IPS-NIHi11 (cell line): Measurements from ENCODE around the gene PDLIM1.
"Not testable (repeated sequence)": the region's sequence is repeated elsewhere in the genome, so short reads cannot be mapped to it uniquely, and the experiment has no call there.

Experiments used
- DNase-seq: peaks from one replicate; pipeline ENCODE4 v3.0.0; 2012; ENCODE audit warnings: mixed read lengths, low spot score

Gene PDLIM1

DNA sequence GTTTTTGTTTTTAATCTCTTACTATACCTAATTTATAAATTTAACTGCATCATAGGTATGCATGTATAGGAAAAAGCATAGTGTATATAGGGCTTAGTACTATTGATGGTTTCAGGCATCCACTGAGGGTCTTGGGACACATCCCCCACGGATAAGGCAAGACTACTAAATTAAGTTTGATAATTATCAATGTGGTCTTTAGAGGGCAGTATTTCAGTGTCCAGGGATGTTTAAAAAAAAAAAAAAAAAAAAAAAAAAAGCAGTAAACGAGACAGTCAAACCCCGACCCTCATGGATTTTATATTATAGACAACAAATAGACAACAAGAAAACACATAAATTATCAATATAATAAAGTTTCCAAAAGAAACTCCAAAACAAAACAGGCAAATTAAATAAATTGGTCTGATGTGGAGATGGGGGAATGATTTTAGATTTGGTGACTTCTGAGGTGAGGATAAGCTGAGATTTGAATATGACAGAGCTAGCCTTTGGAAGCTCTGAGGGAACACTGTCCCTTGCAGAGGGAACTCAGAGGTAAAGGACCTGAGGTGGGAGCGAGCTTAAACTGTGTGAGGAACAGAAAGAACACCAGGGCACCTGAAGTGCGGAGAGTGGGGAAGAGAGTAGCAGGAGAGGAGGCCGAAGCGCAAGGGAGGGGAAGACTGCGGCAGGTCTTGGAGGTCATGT lies 82.0 kb downstream of the PDLIM1 start:
- DNase-seq: peak; percentile 43

DNA sequence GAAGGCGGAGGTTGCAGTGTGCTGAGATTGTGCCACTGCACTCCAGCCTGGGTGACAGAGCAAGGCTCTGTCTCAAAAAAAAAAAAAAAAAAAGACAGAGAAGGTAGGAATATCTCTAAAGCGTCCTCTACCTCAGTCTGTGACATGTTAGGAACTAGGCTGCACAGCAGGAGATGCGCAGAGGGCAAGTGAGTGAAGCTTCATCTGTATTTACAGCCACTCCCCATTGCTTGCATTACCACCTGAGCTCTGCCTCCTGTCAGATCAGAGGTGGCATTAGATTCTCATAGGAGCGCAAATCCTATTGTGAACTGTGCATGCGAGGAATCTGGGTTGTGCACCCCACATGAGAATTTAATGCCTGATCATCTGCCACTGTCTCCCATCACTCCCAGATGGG lies 87.9 kb downstream of the PDLIM1 start:
- not testable (repeated sequence) for DNase-seq

DNA sequence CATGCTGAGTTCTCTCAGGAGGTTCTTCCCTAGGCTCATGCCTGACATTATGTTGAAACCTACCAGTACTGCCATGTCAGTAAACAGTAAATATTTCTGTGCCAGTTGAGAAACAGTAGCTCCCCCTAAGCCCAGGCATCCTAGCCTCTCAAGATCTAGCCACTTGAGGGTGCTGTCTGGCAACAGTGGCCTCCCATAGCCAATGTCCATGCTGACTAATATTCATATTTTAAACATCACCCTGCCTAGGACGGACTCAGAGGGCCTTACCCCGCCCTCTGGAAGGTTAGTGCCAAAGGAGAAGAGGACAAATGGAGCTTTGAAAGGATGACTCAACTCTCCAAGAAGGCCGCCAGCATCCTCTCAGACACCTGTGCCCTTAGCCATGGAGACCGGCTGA lies 89.1 kb downstream of the PDLIM1 start:
- DNase-seq: peak; percentile 39

DNA sequence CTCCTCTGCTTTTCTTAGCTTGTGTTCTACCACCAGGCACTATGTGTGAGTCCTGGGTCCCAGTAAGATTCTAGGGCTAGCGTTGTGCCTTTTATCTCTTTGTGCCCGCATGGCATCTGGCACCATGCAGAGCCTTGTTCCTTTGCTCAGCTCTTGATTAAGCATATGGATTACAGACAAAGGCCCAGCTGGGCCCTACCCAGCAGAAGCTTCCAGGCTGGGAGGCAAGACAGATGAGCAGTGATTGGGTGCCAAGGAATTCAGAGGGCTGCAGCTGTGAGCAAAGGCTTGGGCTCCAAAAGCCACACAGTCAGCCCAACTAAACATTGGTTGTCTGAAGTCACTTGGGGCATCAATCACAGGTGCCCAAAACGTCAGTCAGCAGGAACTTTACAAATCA lies 94.8 kb downstream of the PDLIM1 start:
- DNase-seq: peak; percentile 40

DNA sequence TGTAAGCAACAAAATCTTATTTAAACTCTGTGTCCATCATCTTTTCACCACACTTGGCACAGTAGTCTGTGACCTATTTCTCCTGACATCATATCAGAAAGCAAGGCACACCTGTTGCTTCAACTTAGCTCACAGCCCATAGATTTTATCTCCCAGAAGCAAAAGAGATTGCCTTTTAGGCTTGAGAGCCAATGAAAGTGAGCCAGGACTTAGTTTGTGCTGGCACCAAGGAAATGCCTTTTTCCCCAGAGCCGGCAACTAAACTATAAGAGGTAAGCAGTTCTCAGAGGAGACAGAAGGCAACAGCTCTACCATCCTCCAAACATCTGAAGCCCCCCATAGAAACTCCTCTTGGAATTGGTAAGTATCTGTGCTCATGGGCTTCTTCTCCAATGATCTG lies 96.9 kb downstream of the PDLIM1 start, which contains the start of gene ACSM6:
TSS of gene ACSM6 (plus strand) at position 295 of the 400 bp plus-strand sequence. CDS start 248 bp downstream, outside the sequence.
- DNase-seq: no peak

DNA sequence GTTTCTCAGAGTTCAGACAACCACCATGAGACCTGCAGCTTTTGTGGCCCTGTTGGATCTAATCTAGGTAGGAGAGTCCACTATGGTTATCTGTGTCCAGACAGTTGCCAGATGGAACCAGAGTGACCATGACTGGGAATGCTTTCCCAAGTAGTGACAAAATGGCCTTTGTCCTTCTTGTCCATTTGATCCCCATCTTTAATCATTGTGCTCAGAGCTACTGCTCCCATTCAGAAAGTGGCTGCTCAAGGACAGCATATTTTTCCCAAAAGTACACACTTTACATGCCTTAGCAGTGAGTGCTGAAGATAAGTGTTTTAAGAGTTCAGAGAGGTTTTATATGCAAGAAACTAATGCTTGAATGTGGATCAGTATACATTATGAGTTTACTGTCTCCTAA lies 102.2 kb downstream of the PDLIM1 start:
- DNase-seq: no peak

DNA sequence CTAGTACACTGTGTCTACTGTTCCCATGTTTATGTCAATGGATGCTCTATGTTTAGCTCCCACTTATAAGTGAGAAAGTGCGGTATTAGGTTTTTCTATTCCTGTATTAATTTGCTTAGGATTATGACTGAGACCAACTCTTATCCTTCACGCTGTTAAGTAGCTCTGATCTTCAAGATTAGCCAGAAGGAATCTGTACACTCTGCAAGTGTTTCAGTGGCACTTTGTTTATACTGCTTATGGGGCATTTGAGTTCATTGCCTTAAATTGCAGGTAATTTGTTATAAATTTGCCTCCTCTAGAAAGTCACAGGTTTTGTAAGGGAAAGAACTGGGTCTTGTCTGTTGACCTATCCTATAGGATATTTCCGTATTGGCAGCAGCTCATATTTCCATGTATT lies 103.2 kb downstream of the PDLIM1 start:
- no peak for DNase-seq
